Measurements from ENCODE around the gene DDX3X. TPM values are rescaled to one million over a fixed set of nuclear protein-coding genes. Genes with fewer than 3 reads are reported as not detected.

DDX3X gene
- total RNA-seq (2021): 228 to 250 TPM (median 236 TPM) in 3 replicates
- percentile 98 among the genes with signal in this experiment for Bru-seq, nascent RNA
- long read RNA-seq, experiment 1, full-length matches to known transcripts: 594 of 846 reads
- long read RNA-seq, experiment 1, partial matches to known transcripts: 108 of 846 reads
- long read RNA-seq, experiment 1, other reads (novel, unspliced or antisense): 144 of 846 reads
- long read RNA-seq, experiment 2, full-length matches to known transcripts: 69 of 285 reads
- long read RNA-seq, experiment 2, partial matches to known transcripts: 183 of 285 reads
- long read RNA-seq, experiment 2, other reads (novel, unspliced or antisense): 33 of 285 reads
- long read RNA-seq, experiment 3, full-length matches to known transcripts: 32 of 55 reads
- long read RNA-seq, experiment 3, partial matches to known transcripts: 18 of 55 reads
- long read RNA-seq, experiment 3, other reads (novel, unspliced or antisense): 5 of 55 reads

GRCh38 chrX:41333744-41334362 lies at the start of gene DDX3X:
TSS of gene DDX3X (plus strand) at chrX:41334162. CDS start at chrX:41334253, 91 bp downstream.
- POLR2A ChIA-PET: interaction anchor here (0.6 kb wide), 1 partner anchor 272 kb away, joined by 3 read pairs; no protein-coding TSS in a partner anchor
- peak within 1 kb of the TSS; percentile 86 for H3K4me3 Mint-ChIP-seq
- ATAC-seq (peak; percentile 31), DNase-seq (ENCODE audit: low spot score) (peak; percentile 59)
- peaks cover 51% of the 10 kb centered on the region for H3K4me1 Mint-ChIP-seq
- no peaks in the 10 kb centered on the region for H3K9me3 Mint-ChIP-seq
- H3K36me3 Mint-ChIP-seq: peaks cover 32% of the 10 kb centered on the region
- CTCF ChIA-PET: interaction anchor here (0.7 kb wide), 1 partner anchor 219 kb away, joined by 3 read pairs; no protein-coding TSS in a partner anchor
- peak within 1 kb of the TSS; percentile 100 for H3K27ac Mint-ChIP-seq
- H3K27me3 Mint-ChIP-seq (ENCODE audit: low read depth): no peaks in the 10 kb centered on the region
- TF ChIP-seq ATF1 (CRISPR knock-in tag; IDR thresholded peaks at IDR 0.05) (0 out of 2 replicates have a peak, but pooled peaks have one; percentile 25), SOX15 (CRISPR knock-in tag; IDR thresholded peaks at IDR 0.05) (no peak), ESRRA (CRISPR knock-in tag; IDR thresholded peaks at IDR 0.05; ENCODE audit: borderline replicate concordance) (peak; percentile 45; the same call in 1 of the 2 replicates), CBFB (CRISPR knock-in tag; IDR thresholded peaks at IDR 0.05; ENCODE audit: low read depth) (no peak), STAT6 (CRISPR knock-in tag; conservative IDR thresholded peaks at IDR 0.05; ENCODE audit: low read depth) (no peak), ZNF317 (CRISPR knock-in tag; IDR thresholded peaks at IDR 0.05; ENCODE audit: borderline replicate concordance, low read depth) (no peak), USF2 (CRISPR knock-in tag; IDR thresholded peaks at IDR 0.05) (no peak), TEAD1 (CRISPR knock-in tag; IDR thresholded peaks at IDR 0.05) (no peak; the same call in 1 of the 2 replicates), ERG (CRISPR knock-in tag; IDR thresholded peaks at IDR 0.05) (no peak), RORB (CRISPR knock-in tag; IDR thresholded peaks at IDR 0.05) (peak; percentile 56; the same call in 1 of the 2 replicates), ZBTB21 (CRISPR knock-in tag; IDR thresholded peaks at IDR 0.05; ENCODE audit: borderline replicate concordance) (no peak), GABPB1 (CRISPR knock-in tag; IDR thresholded peaks at IDR 0.05) (0 out of 2 replicates have a peak, but pooled peaks have one; percentile 29), SMAD4 (CRISPR knock-in tag; IDR thresholded peaks at IDR 0.05) (peak; percentile 12; the same call in 1 of the 2 replicates), HMGA2 (CRISPR knock-in tag; IDR thresholded peaks at IDR 0.05) (no peak), ZNF138 (CRISPR knock-in tag; conservative IDR thresholded peaks at IDR 0.05) (no peak), ZMAT4 (CRISPR knock-in tag; IDR thresholded peaks at IDR 0.05) (no peak), ZNF219 (CRISPR knock-in tag; IDR thresholded peaks at IDR 0.05; ENCODE audit: borderline replicate concordance) (no peak), ATF2 (CRISPR knock-in tag; IDR thresholded peaks at IDR 0.05; ENCODE audit: borderline replicate concordance, low read depth) (no peak), ATF3 (CRISPR knock-in tag; conservative IDR thresholded peaks at IDR 0.05) (0 out of 2 replicates have a peak, but pooled peaks have one; percentile 5), NFATC4 (CRISPR knock-in tag; IDR thresholded peaks at IDR 0.05) (peak; percentile 33; the same call in 1 of the 2 replicates), JUN (CRISPR knock-in tag; IDR thresholded peaks at IDR 0.05) (peak; percentile 48; the same call in 1 of the 2 replicates), RELA (CRISPR knock-in tag; IDR thresholded peaks at IDR 0.05; ENCODE audit: borderline replicate concordance) (no peak), ZNF232 (CRISPR knock-in tag; IDR thresholded peaks at IDR 0.05) (0 out of 2 replicates have a peak, but pooled peaks have one; percentile 43), JAZF1 (CRISPR knock-in tag; IDR thresholded peaks at IDR 0.05) (no peak), ZNF263 (CRISPR knock-in tag; IDR thresholded peaks at IDR 0.05; ENCODE audit: low read depth) (no peak)
- TF ChIP-seq, protein P1, sequence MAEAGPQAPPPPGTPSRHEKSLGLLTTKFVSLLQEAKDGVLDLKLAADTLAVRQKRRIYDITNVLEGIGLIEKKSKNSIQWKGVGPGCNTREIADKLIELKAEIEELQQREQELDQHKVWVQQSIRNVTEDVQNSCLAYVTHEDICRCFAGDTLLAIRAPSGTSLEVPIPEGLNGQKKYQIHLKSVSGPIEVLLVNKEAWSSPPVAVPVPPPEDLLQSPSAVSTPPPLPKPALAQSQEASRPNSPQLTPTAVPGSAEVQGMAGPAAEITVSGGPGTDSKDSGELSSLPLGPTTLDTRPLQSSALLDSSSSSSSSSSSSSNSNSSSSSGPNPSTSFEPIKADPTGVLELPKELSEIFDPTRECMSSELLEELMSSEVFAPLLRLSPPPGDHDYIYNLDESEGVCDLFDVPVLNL (CRISPR knock-in tag; IDR thresholded peaks at IDR 0.05; ENCODE audit: borderline replicate concordance, low read depth): no peak
- TF ChIP-seq, protein P2, sequence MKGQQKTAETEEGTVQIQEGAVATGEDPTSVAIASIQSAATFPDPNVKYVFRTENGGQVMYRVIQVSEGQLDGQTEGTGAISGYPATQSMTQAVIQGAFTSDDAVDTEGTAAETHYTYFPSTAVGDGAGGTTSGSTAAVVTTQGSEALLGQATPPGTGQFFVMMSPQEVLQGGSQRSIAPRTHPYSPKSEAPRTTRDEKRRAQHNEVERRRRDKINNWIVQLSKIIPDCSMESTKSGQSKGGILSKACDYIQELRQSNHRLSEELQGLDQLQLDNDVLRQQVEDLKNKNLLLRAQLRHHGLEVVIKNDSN (CRISPR knock-in tag; IDR thresholded peaks at IDR 0.05): peak; percentile 49; the same call in 1 of the 2 replicates
